ENCODE data around the gene ZXDC. TPM values are rescaled to one million over a fixed set of nuclear protein-coding genes. Genes with fewer than 3 reads are reported as not detected.
A peak's percentile ranks its signal among the peaks of the same experiment; 100 is the strongest.

ZXDC gene
- total RNA-seq, 3 donors from 2014 or later: 37.6 to 42.4 (median 39.0) TPM

DNA sequence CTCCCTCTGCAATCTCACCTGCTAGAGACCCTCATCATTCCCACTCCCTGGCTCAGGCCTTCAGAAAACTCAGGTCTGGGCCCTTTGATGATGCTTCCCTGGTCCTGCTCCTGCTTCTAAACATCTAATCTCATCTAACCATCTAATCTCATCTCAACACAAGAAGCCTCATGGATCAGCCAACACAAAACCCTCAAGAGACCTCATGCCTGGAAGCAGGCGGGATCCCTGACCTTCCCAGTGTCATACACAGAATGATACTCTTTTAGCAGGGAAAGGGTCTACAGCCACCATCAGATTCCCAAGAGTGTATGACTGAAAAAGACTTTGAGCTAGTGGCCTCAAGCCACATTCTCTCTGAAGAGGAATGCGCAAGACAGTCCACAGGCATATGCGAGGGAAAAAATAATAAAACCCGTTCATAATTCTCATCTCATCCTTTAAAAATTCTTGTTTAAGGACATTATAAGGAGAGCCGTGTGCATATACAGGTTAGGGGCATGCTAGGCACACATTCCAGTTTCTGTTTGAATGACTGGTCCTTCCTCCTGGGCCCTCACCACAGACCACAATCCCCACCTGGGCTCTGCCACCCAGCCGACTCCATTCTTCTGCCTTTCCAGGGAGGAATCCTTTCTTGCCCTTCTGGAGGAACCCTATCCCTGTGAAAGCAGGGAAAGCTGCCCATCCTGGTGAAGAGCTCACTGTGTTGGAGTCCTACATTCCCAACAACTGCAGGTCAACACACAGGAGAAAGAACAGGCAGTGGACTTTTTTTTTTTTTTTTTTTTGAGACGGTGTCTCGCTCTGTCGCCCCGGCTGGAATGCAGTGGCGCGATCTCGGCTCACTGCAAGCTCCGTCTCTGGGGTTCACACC is 2.2 kb downstream of the ZXDC start:
- DNase-seq (ENCODE audit: low spot score in 2 of 2): no peak
- H3K27me3 ChIP-seq: no peaks in the 10 kb centered on the region
- H3K36me3 ChIP-seq: peaks cover 3% of the 10 kb centered on the region
- H3K4me1 ChIP-seq: peaks cover 4 to 20% of the 10 kb centered on the region in 2 donors
- no peak overlapping the region for H3K27ac ChIP-seq
- peak overlapping the region; percentile 58 to 76 (median 74) for H3K4me3 ChIP-seq
- no peak for TF ChIP-seq POLR2A (IDR thresholded peaks at IDR 0.05)
- TF ChIP-seq CTCF (IDR thresholded peaks at IDR 0.05): no peak
- TF ChIP-seq POLR2AphosphoS5 (IDR thresholded peaks at IDR 0.05): no peak
- H3K9me3 ChIP-seq: no peaks in the 10 kb centered on the region
- intact Hi-C loops (cut with DNase I; ENCODE audit: low total_unique reads): loop anchor here (10.0 kb wide), 1 partner anchor 311 kb away; no protein-coding TSS in a partner anchor

- TF ChIP-seq POLR2AphosphoS5 (IDR thresholded peaks at IDR 0.05): peak in 2 of 3 donors; percentile 59 to 95
- no peak for TF ChIP-seq CTCF (IDR thresholded peaks at IDR 0.05)
- no peak for TF ChIP-seq POLR2A (IDR thresholded peaks at IDR 0.05)
- Histone ChIP-seq H3K4me1 (peaks cover 4 to 20% of the 10 kb centered on the region in 2 donors), H3K27ac (peak overlapping the region; percentile 35 to 45), H3K27me3 (no peaks in the 10 kb centered on the region), H3K4me3 (peak overlapping the region in 2 of 3 donors; percentile 22 to 76), H3K36me3 (peaks cover 4% of the 10 kb centered on the region), H3K9me3 (no peaks in the 10 kb centered on the region)
- intact Hi-C loops (cut with DNase I; ENCODE audit: low total_unique reads): loop anchor here (10.0 kb wide), 1 partner anchor 312 kb away; no protein-coding TSS in a partner anchor
- DNase-seq (ENCODE audit: low spot score in 2 of 2): peak in 1 of 2 donors; percentile 67
These were observed 3.2 kb downstream of the ZXDC start for GRCh38 chr3:126472277-126473006.

DNA sequence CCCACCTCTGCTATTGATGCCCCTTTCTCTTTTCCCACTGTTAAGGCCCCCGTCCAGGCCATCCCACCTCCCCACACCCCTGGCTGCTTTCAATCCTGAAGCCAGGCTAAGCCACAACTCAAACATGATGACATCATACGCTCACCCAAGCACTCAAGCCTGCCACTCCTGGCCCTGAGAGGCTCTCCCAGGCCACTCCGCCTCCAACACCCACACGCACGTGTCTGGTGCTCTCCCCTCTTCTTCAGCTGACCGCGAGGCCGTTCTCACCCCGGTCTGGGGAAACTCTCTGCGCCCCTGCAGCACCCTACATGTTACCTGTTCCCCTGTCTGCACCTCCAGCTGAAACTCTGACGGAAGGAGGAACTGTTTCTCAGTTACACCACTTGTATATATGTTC is 6.2 kb downstream of the ZXDC start:
- intact Hi-C loops (cut with DNase I; ENCODE audit: low total_unique reads): no loop called here
- Histone ChIP-seq H3K27me3 (no peaks in the 10 kb centered on the region), H3K4me1 (peaks cover 0 to 20% of the 10 kb centered on the region in 2 donors), H3K4me3 (no peak overlapping the region), H3K9me3 (no peaks in the 10 kb centered on the region), H3K27ac (no peak overlapping the region), H3K36me3 (peaks cover 4% of the 10 kb centered on the region)
- no peak for DNase-seq (ENCODE audit: low spot score in 2 of 2)
- TF ChIP-seq POLR2A (IDR thresholded peaks at IDR 0.05) (no peak), POLR2AphosphoS5 (IDR thresholded peaks at IDR 0.05) (no peak), CTCF (IDR thresholded peaks at IDR 0.05) (no peak)

- Histone ChIP-seq H3K4me1 (peaks cover 0 to 14% of the 10 kb centered on the region in 2 donors), H3K27me3 (no peaks in the 10 kb centered on the region), H3K36me3 (peaks cover 4% of the 10 kb centered on the region), H3K27ac (no peak overlapping the region), H3K9me3 (no peaks in the 10 kb centered on the region), H3K4me3 (no peak overlapping the region)
- intact Hi-C loops (cut with DNase I; ENCODE audit: low total_unique reads): no loop called here
- TF ChIP-seq POLR2AphosphoS5 (IDR thresholded peaks at IDR 0.05) (no peak), POLR2A (IDR thresholded peaks at IDR 0.05) (no peak), CTCF (IDR thresholded peaks at IDR 0.05) (no peak)
- no peak for DNase-seq (ENCODE audit: low spot score in 2 of 2)
These were observed 7.4 kb downstream of the ZXDC start for GRCh38 chr3:126468028-126468891.
